Activated CD8-positive, alpha-beta memory T cell treated with anti-CD3 and anti-CD28 coated beads for 24 hours (primary cell): ENCODE measurements around the gene C11orf42.

Experiments used
- DNase-seq: peaks from one replicate; pipeline ENCODE4 v3.0.0-alpha.2; 2020

Gene C11orf42

GRCh38 chr11:6205366-6205765 is at the start of gene C11orf42:
TSS of gene C11orf42 (plus strand) at chr11:6205557. CDS start at chr11:6205616, 59 bp downstream.
- DNase-seq = no peak

GRCh38 chr11:6156628-6157359 is 48.6 kb upstream of the C11orf42 start:
- no peak for DNase-seq

- no peak for DNase-seq
Measured at GRCh38 chr11:6170226-6170625, 35.1 kb upstream of the C11orf42 start, which contains the start of gene OR52B2. TSS of gene OR52B2 (minus strand) at chr11:6170326. CDS start at chr11:6170326, 0 bp downstream.

- DNase-seq = no peak
Measured at GRCh38 chr11:6175440-6175839, 29.9 kb upstream of the C11orf42 start.

- DNase-seq = no peak
Measured at GRCh38 chr11:6191742-6192141, 13.6 kb upstream of the C11orf42 start.

GRCh38 chr11:6194065-6194581 is 11.2 kb upstream of the C11orf42 start:
- DNase-seq = no peak

- DNase-seq = no peak
Measured at GRCh38 chr11:6196396-6196795, 9.0 kb upstream of the C11orf42 start.

GRCh38 chr11:6197466-6198200 is 7.7 kb upstream of the C11orf42 start:
- DNase-seq = no peak

GRCh38 chr11:6199174-6199810 is 6.1 kb upstream of the C11orf42 start, which contains the start of gene OR52W1:
TSS of gene OR52W1 (plus strand) at chr11:6199224. CDS start at chr11:6199224, 0 bp downstream.
- DNase-seq = no peak

- DNase-seq = no peak
Measured at GRCh38 chr11:6200975-6201374, 4.4 kb upstream of the C11orf42 start.

GRCh38 chr11:6201481-6201880 is 3.9 kb upstream of the C11orf42 start:
- no peak for DNase-seq

- no peak for DNase-seq
Measured at GRCh38 chr11:6202041-6202440, 3.3 kb upstream of the C11orf42 start.

GRCh38 chr11:6203327-6203726 is 2.0 kb upstream of the C11orf42 start:
- DNase-seq = no peak

- DNase-seq = no peak
Measured at GRCh38 chr11:6204706-6205105, 651 bp upstream of the C11orf42 start.

GRCh38 chr11:6206456-6207180 is 1.3 kb downstream of the C11orf42 start:
- DNase-seq = no peak

- no peak for DNase-seq
Measured at GRCh38 chr11:6209801-6210200, 4.4 kb downstream of the C11orf42 start.

GRCh38 chr11:6210274-6210955 is 5.1 kb downstream of the C11orf42 start:
- DNase-seq = no peak

GRCh38 chr11:6214530-6214929 is 9.2 kb downstream of the C11orf42 start:
- DNase-seq = no peak

GRCh38 chr11:6216501-6216900 is 11.1 kb downstream of the C11orf42 start:
- no peak for DNase-seq

- no peak for DNase-seq
Measured at GRCh38 chr11:6217722-6218121, 12.4 kb downstream of the C11orf42 start.

- DNase-seq = no peak
Measured at GRCh38 chr11:6219359-6219758, 14.0 kb downstream of the C11orf42 start.

GRCh38 chr11:6223854-6224253 is 18.5 kb downstream of the C11orf42 start:
- DNase-seq = no peak
